ENCODE measurements around the gene SCAF8.

Gene SCAF8

DNA sequence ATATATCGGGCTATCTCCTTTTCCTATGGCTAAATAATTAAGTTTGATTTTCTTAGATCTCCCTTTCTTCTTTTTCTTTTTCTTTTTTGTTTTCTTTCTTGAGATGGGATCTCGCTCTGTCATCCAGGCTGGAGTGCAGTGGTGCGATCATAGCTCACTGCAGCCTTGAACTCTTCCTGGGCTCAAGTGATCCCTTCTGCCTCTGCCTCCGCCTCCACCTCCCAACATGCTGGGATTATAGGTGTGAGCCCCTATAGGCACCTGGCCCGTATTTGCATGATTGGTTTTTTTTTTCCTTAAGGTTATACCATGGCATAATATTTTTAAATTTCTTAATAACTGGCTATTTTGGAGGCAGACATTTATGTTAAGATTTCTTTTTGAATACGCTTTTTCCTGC lies 106.3 kb downstream of the SCAF8 start:
- DNase-seq = no peak

DNA sequence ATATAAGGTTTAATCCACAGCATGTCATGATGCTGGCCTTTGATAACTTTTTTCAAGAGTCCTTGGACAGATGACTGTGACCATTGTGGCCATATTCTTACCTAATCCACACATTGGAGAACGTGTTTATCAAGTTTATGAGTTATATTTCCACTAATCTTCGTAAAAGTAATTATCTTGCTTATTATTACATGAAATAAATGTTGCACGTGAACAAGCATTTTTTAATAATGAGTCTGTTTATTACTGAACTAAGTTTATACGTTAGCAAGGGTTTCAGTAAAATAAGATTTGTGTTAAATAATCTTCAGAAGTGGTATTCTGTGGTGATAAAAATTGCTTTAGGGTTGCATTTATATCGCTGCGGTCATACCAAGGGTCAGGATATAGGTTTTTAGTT lies 107.1 kb downstream of the SCAF8 start:
- DNase-seq = no peak

DNA sequence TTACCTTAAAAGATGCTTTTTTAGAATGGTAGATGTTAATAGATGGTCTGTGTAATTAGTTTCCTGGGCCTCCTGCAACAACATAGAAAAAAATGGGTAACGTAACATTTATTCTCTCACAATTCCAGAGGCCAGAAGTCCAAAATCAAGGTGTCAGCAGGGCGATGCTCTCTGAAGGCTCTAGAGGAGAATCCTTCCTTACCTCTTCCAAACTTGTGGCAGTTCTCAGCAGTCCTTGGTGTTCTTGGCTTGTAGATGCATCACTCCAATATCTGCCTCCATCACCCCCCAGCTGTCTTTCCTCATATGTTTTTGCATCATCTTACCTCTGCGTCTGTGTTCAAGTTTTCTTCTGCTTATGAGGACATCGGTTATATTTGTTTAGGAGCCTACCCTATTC lies 107.9 kb downstream of the SCAF8 start:
- DNase-seq = no peak

DNA sequence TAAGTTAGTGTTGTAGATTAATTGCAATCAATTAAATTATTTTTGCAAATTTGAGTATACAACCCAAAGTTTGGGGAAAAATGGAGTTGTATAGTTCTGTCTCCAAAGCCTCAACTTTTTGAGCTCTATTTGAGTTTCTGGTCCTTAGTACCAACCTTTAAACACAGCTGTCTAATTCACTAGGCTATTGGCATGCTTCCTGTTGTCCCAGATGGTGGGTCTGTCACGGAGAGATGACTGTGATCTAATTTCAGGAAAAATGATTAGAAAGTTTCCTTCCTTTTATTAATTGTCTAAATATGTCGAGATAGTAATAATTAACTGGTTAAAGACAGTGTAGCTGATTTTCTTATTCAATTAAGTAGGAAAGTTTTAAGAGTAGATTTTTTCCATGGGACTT lies 109.6 kb downstream of the SCAF8 start:
- no peak for DNase-seq

GRCh38 chr6:154847318-154847717 lies 114.1 kb downstream of the SCAF8 start:
- DNase-seq = no peak

- DNase-seq = no peak
Observed at GRCh38 chr6:154848580-154848979, 115.4 kb downstream of the SCAF8 start.

- DNase-seq = no peak
Observed at GRCh38 chr6:154849475-154849874, 116.3 kb downstream of the SCAF8 start.

DNA sequence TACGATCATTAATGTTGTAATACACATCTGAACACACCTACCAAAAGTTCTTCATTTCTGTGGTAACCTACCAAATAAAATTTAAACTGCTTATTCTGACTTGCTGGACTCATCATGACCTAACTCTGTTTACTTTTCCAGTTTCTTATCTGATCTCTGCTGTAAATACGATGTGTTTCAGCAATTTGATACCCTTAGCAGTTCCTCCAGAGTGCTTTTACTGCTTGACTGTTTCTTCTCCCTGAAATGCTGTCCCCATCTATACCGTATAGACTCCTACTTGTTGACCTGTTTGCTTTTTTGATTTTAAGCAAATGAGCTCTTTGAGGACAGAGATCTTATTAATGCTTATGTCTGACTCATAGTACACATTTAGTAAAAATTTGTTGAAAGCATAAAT lies 119.5 kb downstream of the SCAF8 start:
- DNase-seq = no peak

DNA sequence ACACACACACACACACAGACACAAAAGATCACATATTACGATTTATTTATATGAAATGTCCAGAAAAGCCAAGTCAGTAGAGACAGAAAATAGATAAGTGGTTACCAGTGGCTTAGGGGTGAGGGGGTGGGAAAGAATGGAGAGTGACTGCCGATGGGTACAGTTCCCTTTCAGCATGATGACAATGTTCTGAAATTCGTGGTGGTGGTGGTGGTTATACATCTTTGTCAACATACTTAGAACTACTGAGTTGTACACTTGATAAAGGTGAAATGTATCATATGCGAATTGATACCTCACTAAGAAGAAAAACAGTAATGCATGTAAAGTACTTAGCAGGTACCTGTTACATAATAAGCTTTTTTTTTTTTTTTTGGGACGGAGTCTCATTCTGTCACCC lies 124.3 kb downstream of the SCAF8 start:
- no peak for DNase-seq

DNA sequence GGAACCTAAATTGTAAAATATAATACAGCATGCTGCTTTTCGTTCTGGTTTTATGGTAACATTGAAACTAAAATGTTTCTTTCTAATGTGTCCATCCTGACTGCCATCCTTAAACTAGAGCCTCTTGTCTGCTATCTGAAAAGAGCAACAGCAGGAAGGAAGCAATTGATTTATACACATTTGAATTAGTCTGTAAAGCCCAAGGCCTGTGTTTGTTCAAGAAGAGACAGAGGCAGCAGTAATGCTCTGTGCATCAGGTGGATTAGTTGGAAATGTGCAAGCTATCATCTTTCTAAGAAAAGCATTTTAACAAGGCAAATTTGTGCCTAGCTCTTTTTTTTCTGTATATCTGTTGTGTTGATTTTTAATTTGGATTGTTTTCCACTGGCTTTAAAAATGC lies 128.6 kb downstream of the SCAF8 start:
- no peak for DNase-seq

DNA sequence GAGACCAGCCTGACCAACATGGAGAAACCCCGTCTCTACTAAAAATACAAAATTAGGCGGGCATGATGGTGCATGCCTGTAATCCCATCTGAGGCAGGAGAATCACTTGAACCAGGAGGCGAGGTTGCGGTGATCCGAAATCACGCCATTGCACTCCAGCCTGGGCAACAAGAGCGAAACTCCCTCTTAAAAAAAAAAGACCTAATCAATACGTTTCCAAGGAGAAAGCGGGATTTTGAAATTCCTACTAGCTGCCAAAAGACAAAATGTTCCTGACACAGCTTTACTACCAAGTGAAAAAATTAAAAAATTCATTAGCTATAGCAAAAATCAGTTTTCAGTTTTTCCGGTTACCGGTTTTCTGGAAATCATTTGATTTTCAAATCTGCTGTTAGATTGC lies 129.3 kb downstream of the SCAF8 start:
- no peak for DNase-seq

DNA sequence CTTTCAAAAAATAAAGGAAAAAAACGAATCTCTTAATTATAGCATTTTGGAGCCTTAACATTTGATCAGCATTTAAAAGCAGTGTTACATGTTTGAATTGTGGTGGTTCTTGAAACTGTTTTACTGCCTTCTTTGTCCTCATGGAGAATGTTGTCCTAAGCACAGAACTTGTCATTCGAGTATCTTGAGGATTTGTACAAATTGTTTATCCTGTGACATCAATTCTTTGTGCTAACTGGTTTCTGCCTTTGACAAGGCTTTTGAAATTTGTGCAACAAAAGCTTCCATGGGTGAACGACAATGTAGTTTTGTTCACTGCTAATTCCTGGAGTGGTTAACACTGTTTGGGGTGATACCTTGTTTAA lies 130.8 kb downstream of the SCAF8 start:
- DNase-seq = no peak

DNA sequence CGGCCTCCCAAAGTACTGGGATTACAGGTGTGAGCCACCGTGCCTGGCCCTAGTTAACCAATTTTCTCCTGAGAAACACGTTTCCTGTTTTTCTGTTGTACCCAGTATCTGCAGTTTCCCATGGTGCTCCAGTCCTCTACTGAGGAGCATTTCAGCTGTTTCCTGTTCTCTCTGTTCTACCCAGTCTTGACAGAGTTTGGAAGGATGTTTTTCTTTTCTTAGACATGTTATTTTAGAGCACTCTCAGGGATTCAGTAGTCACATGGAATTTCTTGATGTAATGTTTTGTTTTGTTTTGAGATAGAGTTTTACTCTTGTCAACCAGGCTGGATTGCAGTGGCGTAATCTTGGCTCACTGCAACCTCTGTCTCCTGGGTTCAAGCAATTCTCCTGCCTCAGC lies 132.1 kb downstream of the SCAF8 start:
- DNase-seq = no peak

- peak; percentile 34 to 45 for DNase-seq
Observed at GRCh38 chr6:154868143-154868594, 135.0 kb downstream of the SCAF8 start.

DNA sequence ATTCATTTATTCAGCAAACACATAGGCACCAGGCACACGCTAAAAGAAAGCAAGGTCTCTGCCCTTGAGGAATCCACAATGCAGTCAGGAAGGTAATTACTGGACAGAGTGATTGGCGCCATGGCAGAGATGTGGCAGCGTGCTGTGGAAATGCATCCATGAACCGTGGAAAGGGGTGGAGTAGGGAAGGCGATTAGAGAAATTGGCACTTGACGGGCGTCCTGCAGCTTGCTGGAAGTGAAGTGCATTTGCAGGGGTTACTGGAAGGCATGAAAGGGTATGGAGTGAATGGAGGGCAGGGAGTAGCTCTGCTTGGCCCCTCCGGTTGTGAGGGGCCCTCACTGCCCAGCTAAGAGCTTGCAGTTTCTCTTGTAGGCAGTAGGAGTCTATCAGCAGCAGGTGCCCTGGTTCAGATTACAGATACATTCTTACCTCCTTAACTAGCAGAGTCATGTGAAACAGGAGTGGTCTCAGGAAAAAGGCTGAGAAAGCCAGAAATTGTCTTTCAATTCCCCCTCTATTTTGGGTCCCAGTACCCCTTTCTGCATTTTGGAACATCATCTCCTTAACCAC lies 139.4 kb downstream of the SCAF8 start:
- no peak for DNase-seq

DNA sequence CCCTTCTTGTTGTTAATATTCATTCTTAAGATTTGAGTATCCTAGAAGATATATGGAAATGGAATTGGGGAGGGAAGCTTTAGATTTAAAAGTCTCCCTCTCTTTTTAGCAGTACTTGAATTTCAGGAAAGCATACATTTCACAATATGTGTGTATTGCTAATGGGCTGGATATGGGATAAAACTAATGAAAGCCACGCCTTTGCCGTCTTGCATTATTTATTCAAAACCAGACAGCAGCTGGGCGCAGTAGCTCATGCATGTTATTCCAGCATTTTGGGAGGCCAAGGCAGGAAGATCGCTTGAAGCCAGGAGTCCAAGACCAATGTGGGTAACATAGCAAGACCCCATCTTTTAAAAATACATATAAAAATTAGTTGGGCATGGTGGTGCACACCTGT lies 140.3 kb downstream of the SCAF8 start:
- DNase-seq = no peak

DNA sequence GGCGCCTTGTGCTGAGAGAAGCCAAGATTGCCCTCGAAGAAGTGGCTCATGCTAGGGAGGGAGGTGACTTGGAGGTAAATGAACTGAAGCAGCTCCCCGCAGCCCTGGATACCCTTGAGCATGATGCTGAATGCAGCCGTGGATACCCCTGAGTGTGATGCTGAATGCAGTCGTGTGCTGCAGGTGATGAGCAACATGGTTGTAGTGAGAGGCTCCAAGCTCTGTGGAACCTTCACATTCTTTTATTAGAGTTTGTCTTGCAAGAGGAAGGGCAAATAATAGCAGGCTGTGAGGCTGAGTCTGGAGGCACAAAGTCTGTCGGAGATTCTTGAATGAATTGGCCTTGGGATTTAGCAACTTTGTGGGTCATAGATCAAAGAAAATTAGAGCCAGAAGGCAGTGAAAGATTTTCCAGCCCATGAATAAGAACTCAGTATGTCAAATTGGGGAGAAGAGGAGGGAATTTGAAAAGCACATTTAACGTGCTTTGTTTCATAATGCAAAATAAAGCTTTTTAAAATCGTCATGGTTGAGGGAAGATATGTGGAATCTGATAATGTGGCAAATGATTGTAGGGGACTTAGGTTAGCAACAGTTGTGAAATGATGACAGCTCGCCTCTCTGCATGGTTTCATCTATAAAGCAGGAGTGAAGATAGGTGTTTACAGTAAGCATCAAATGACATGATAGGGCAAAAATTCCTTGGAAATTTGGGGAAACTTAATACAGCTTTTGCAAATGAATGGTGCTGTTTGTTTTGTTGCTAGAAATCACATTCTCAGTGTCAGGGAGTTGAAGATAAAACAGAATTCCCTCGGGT lies 141.8 kb downstream of the SCAF8 start:
- DNase-seq = no peak

DNA sequence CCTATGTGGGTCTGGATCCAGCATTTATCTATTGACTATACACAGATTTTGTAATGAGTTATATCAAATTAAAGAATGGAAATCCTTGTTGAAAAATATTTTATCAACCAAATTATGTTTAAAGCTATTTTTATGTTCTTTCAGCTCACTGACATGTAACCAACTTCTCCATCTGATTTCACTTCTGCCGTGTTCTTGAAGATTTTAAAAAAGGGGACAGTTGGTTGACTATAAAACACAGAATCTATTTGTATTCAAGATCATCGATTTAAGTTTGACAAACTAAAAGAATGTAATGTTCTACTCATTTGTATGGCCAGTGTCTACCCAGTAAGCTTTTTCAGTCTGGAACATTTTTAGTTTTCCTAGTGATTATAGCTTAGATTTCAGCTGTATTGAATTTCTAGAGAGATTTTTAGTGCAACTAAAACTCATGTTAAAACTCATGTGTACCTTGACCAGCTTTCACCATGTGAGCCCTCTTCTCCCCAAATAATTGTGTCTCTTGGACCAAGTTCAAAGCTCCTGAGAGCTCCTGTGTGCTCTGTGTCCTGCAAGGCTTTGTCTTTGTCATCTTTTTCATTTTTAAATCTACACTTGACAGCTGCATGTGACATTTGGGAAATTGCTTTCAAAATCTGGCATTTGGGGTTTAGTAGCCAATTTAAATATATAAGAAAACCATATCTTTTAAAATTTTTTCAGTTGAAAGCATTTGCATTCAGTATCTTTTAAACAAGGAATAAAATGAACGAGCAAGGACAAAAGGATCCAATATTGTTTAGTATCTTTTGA lies 143.5 kb downstream of the SCAF8 start:
- DNase-seq = no peak

DNA sequence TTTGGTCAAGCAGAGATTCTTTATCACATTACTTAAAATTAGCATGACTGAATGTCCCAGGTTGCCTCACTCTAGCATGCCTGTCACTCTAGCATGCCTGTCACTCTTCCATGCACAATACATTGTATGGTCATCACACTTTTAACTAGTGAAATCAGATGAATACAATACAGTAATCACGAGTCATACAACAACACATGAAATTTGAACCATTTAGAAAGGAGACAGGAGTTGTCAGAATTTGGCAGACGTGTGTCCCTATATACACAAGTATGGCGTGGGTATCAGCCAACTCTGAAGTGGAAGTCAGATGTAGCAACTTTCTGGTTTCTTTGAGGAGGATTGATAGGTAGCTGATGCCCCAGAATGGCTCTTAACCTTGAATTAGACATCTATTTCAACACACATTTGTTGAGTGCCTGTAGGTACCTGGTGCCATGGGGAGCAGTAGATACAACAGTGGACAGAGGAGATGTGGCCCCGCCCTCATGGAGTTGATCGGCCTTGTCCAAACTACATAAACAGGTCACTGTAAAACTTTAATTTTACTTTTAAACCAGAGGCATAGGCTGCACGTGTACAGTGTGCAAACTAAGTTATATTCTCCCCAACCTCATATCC lies 145.8 kb downstream of the SCAF8 start:
- no peak for DNase-seq

DNA sequence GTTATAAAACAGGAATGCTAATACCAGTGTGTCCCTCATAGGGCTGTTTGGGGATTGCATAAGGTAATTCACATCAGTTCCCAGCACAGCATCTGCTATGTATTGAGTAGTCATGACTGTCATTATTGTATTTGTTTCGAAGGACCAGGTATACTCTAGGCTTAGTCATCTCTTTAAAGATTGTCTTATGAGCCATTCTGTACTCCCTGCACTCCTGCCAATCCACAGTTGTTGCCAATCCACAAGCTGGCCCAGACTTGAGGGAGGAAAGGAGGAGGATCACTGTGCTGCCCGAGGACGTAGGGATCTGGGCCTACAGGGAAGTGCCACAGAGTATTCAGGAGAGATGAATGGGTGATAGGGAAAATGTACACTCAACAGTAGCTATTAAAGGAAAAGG lies 148.9 kb downstream of the SCAF8 start:
- DNase-seq = no peak
